GM18502 (cell line): Measurements from ENCODE around the gene CFAP157.
"Not testable (repeated sequence)": the region's sequence is repeated elsewhere in the genome, so short reads cannot be mapped to it uniquely, and the experiment has no call there.

ENCODE experiments used
- ATAC-seq: cut with Tn5 transposase; IDR thresholded peaks from one replicate; pipeline ENCODE4 v1.9.1; 2021; ENCODE audit warnings: mild to moderate bottlenecking; ENCODE audit not compliant: unreplicated experiment, poor library complexity

Gene CFAP157

GRCh38 chr9:127755061-127756060 is 48.6 kb downstream of the CFAP157 start:
- ATAC-seq: no peak

GRCh38 chr9:127756233-127756632 is 49.4 kb downstream of the CFAP157 start:
- ATAC-seq: no peak

- not testable (repeated sequence) for ATAC-seq
Measured at GRCh38 chr9:127756776-127757175, 50.0 kb downstream of the CFAP157 start.

GRCh38 chr9:127758843-127759242 is 52.1 kb downstream of the CFAP157 start:
- ATAC-seq: no peak

GRCh38 chr9:127761061-127761460 is 54.3 kb downstream of the CFAP157 start:
- ATAC-seq: no peak

- ATAC-seq: no peak
Measured at GRCh38 chr9:127761491-127761956, 54.7 kb downstream of the CFAP157 start.

- no peak for ATAC-seq
Measured at GRCh38 chr9:127762111-127762676, 55.4 kb downstream of the CFAP157 start.

- ATAC-seq: no peak
Measured at GRCh38 chr9:127763918-127764384, 57.2 kb downstream of the CFAP157 start.

GRCh38 chr9:127765418-127765817 is 58.6 kb downstream of the CFAP157 start:
- no peak for ATAC-seq
